K562 (cell line): ENCODE measurements around the gene GEMIN7. TPM values are rescaled to one million over a fixed set of nuclear protein-coding genes. Genes with fewer than 3 reads are reported as not detected.
A peak's percentile ranks its signal among the peaks of the same experiment; 100 is the strongest.

ENCODE experiments used
- BRCA1 ChIP-seq, 2 experiments: fragments of 450-650 bp in 1 of 2; sonication (generic) in 1 of 2; formaldehyde crosslinking in 1 of 2; IDR thresholded peaks; 2 replicates each; pipeline versions ENCODE4 v1.5.0 to v1.6.1; 2017 to 2020; ENCODE audit warnings: mild to moderate bottlenecking in 1 of 2, missing genetic modification reagents in 1 of 2
- CCAR2 ChIP-seq: fragments of 200-400 bp; formaldehyde crosslinking; IDR thresholded peaks from 2 replicates; pipeline ENCODE4 v1.6.1; 2017; ENCODE audit warnings: mild to moderate bottlenecking, low read depth, low read length
- DNMT1 ChIP-seq: fragments of 450-650 bp; IDR thresholded peaks from 2 replicates; pipeline ENCODE4 v1.6.1; 2016; ENCODE audit warnings: antibody characterized with exemption, mild to moderate bottlenecking
- DPF2 ChIP-seq: fragments of 450-650 bp; IDR thresholded peaks from 2 replicates; pipeline ENCODE4 v1.6.1; 2016
- GATAD2B ChIP-seq: fragments of 450-650 bp; IDR thresholded peaks from 2 replicates; pipeline ENCODE4 v1.6.1; 2017; ENCODE audit warnings: mild to moderate bottlenecking, borderline replicate concordance
- IFI16 ChIP-seq: fragments of 250-450 bp; sonication (Bioruptor Pico); IDR thresholded peaks from 2 replicates; pipeline ENCODE4 v2.1.2; 2022; ENCODE audit warnings: mild to moderate bottlenecking, inconsistent platforms
- JUND ChIP-seq, 2 experiments: IDR thresholded peaks; 2 replicates in 1 of 2; 3 replicates in 1 of 2; pipeline ENCODE4 v1.6.1; 2011; ENCODE audit warnings: borderline replicate concordance in 2 of 2, low read depth in 2 of 2, low read length in 2 of 2, improper control_type of control experiment in 1 of 2, missing biosample characterization in 1 of 2, missing genetic modification characterization in 1 of 2, missing genetic modification reagents in 1 of 2
- MEIS2 ChIP-seq: fragments of 450-650 bp; IDR thresholded peaks from 2 replicates; pipeline ENCODE4 v1.6.1; 2014; ENCODE audit warnings: mild to moderate bottlenecking; ENCODE audit not compliant: partially characterized antibody
- NELFE ChIP-seq: IDR thresholded peaks from 2 replicates; pipeline ENCODE4 v1.6.1; 2011; ENCODE audit warnings: mild to moderate bottlenecking; ENCODE audit not compliant: insufficient read depth, insufficient read length
- PHF8 ChIP-seq: fragments of 200-600 bp; sonication (generic); IDR thresholded peaks from 2 replicates; pipeline ENCODE4 v1.6.1; 2012; ENCODE audit warnings: mixed run types, mild to moderate bottlenecking, inconsistent platforms, low read length, moderate library complexity, borderline replicate concordance
- RBM14 ChIP-seq: fragments of 200-400 bp; formaldehyde crosslinking; IDR thresholded peaks from 2 replicates; pipeline ENCODE4 v1.6.1; 2018; ENCODE audit warnings: low read depth, mild to moderate bottlenecking, low read length, moderate library complexity, borderline replicate concordance; ENCODE audit not compliant: insufficient read depth
- SMARCE1 ChIP-seq: fragments of 450-650 bp; IDR thresholded peaks from 2 replicates; pipeline ENCODE4 v1.7.1; 2016; ENCODE audit warnings: mild to moderate bottlenecking
- TAL1 ChIP-seq: fragments of 450-650 bp; IDR thresholded peaks from 2 replicates; pipeline ENCODE4 v1.6.1; 2016; ENCODE audit warnings: mild to moderate bottlenecking
- TCFL5 ChIP-seq: fragments of 250-450 bp; sonication (Bioruptor Pico); conservative IDR thresholded peaks from 2 replicates; pipeline ENCODE4 v1.6.1; 2021; ENCODE audit warnings: mild to moderate bottlenecking, moderate library complexity, matching md5 sums
- TEAD2 ChIP-seq: fragments of 450-650 bp; IDR thresholded peaks from 2 replicates; pipeline ENCODE4 v1.6.1; 2016; ENCODE audit warnings: missing genetic modification characterization, control low read depth, missing compliant biosample characterization
- YY1 ChIP-seq, 3 experiments: IDR thresholded peaks; 2 replicates each; pipeline ENCODE4 v1.6.1; 2011; ENCODE audit warnings: low read length in 2 of 3, mild to moderate bottlenecking in 2 of 3, moderate library complexity in 2 of 3, borderline replicate concordance in 1 of 3, control low read depth in 1 of 3, low read depth in 1 of 3; ENCODE audit not compliant: insufficient read depth in 3 of 3, insufficient replicate concordance in 2 of 3, control insufficient read depth in 1 of 3, insufficient read length in 1 of 3; ENCODE audit errors: extremely low read depth in 1 of 3
- ZNF146 ChIP-seq: IDR thresholded peaks from one replicate; pipeline ENCODE4 v1.6.1; 2018; ENCODE audit warnings: missing compliant biosample characterization; ENCODE audit not compliant: unreplicated experiment
- ZNF232 ChIP-seq: sonication (generic); formaldehyde crosslinking; IDR thresholded peaks from 2 replicates; pipeline ENCODE4 v1.8.0; 2022; ENCODE audit warnings: mild to moderate bottlenecking, missing genetic modification reagents
- ZNF316 ChIP-seq: fragments of 450-650 bp; IDR thresholded peaks from 2 replicates; pipeline ENCODE4 v1.6.1; 2016
- ZNF445 ChIP-seq: fragments of 250-450 bp; sonication (Bioruptor Pico); IDR thresholded peaks from 2 replicates; pipeline ENCODE4 v1.4.0; 2020; ENCODE audit warnings: low read depth, mild to moderate bottlenecking, moderate library complexity
- ZNF830 ChIP-seq: fragments of 250-450 bp; sonication (Bioruptor Pico); IDR thresholded peaks from 2 replicates; pipeline ENCODE4 v1.5.0; 2021; ENCODE audit warnings: mild to moderate bottlenecking
- polyA plus RNA-seq, 8 experiments: library from polyadenylated mRNA; depleted of rRNA in 4 of 8; stranded (reverse) in 5 of 8; unstranded in 3 of 8; fragments of >200 nt; fragmentation: Nextera tagmentation in 2 of 8; fragmentation: Illumina TruSeq in 1 of 8; extraction: Ambion mirVana in 2 of 8; extraction: Trizol in 1 of 8; gene quantifications; 2 replicates each; pipeline versions ENCODE4 v1.2.1 to v1.2.3, GENCODE V29; 2011 to 2014; ENCODE audit warnings: inconsistent platforms in 1 of 8, missing spikeins in 1 of 8
- total RNA-seq, 7 experiments: library from RNA; depleted of rRNA in 6 of 7; stranded (reverse); fragments of >200 nt in 6 of 7; fragmentation: Illumina TruSeq in 2 of 7; extraction: Trizol in 2 of 7; gene quantifications; 2 replicates each; pipeline versions ENCODE4 v1.2.1 to v1.2.3, GENCODE V29; 2011 to 2021; ENCODE audit warnings: low replicate concordance in 1 of 7
- TF ChIP-seq, protein P1 (sequence below): sonication (generic); formaldehyde crosslinking; IDR thresholded peaks from 2 replicates; pipeline ENCODE4 v1.8.1; 2023; ENCODE audit warnings: mild to moderate bottlenecking, missing genetic modification reagents
- TF ChIP-seq, protein P2 (sequence below): fragments of 250-450 bp; sonication (Bioruptor Pico); IDR thresholded peaks from 2 replicates; pipeline ENCODE4 v1.5.0; 2021
- TF ChIP-seq, protein P3 (sequence below): sonication (generic); formaldehyde crosslinking; IDR thresholded peaks from 2 replicates; pipeline ENCODE4 v1.8.0; 2023; ENCODE audit warnings: mild to moderate bottlenecking, missing genetic modification reagents

The GEMIN7 gene
- total and polyA plus RNA-seq, 9 of the 15 experiments (the other 6 are each of a cell fraction or from before 2014, with no cell fraction given) = 23.1 to 124 (median 54.9) TPM

DNA sequence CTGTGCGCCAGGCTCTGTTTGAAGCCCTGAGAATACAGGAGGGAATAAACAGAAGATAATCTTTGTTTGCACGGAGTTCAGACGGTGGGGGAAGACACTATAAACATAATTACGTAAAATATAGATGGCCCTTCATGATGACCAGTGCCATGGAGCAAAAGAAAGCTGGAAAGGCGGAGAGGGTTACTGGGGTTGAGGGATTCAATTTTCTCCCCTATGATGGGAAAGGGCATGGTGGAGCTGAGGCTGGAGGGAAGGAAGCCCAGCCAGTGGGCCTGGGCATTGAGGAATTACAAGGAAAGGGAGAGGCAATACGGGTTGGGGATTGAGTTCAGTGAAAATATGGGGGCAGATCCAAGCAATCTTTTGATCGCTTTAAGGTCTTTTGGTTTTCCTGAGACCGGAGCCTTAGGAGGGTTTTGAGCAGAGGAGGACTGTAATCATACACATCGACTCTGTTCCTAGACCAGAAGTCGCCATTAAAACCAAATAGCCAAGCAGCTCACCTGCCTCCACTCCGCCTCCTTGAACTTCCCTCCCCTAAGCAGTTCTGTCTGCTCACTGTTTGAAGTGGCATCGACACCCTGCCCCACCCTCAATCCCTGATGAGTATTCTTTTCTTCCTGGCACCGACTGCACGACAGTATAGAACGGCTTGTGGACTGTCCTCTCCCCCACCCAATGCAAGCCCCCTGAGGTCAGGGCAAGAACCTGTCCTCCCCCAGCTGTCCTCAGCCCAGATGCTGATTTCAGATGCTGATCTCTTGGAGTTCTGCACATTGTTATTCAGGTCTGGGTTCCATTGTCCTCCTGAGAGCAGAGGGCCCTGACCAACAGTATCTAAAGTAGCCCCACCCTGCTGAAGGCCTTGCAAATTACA lies 2.0 kb upstream of the GEMIN7 start (continued):
- TF ChIP-seq, protein P1, sequence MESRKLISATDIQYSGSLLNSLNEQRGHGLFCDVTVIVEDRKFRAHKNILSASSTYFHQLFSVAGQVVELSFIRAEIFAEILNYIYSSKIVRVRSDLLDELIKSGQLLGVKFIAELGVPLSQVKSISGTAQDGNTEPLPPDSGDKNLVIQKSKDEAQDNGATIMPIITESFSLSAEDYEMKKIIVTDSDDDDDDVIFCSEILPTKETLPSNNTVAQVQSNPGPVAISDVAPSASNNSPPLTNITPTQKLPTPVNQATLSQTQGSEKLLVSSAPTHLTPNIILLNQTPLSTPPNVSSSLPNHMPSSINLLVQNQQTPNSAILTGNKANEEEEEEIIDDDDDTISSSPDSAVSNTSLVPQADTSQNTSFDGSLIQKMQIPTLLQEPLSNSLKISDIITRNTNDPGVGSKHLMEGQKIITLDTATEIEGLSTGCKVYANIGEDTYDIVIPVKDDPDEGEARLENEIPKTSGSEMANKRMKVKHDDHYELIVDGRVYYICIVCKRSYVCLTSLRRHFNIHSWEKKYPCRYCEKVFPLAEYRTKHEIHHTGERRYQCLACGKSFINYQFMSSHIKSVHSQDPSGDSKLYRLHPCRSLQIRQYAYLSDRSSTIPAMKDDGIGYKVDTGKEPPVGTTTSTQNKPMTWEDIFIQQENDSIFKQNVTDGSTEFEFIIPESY (CRISPR knock-in tag) = no peak
- TF ChIP-seq TAL1 (no peak), RBM14 (no peak), BRCA1 (IDR thresholded peaks at IDR 0.05) (no peak), BRCA1 (CRISPR knock-in tag; IDR thresholded peaks at IDR 0.05) (no peak), GATAD2B (no peak), DPF2 (no peak), DNMT1 (no peak), ZNF146 (CRISPR knock-in tag) (no peak), TCFL5 (CRISPR knock-in tag) (no peak), ZNF232 (no peak), TEAD2 (tag) (no peak), CCAR2 (no peak), JUND (IDR thresholded peaks at IDR 0.05; ENCODE audit: borderline replicate concordance, low read depth, low read length) (no peak), JUND (tag; IDR thresholded peaks at IDR 0.05; ENCODE audit: borderline replicate concordance, low read depth, low read length) (no peak), ZNF830 (CRISPR knock-in tag) (no peak), ZNF445 (no peak), IFI16 (CRISPR knock-in tag) (no peak), MEIS2 (no peak), NELFE (no peak), SMARCE1 (0 out of 2 replicates have a peak, but pooled peaks have one; percentile 4), ZNF316 (peak; percentile 60), YY1 (IDR thresholded peaks at IDR 0.05; ENCODE audit: borderline replicate concordance in 1 of 3, control insufficient read depth in 1 of 3, extremely low read depth in 1 of 3, insufficient read depth in 3 of 3, insufficient read length in 1 of 3, insufficient replicate concordance in 2 of 3, low read depth in 1 of 3, low read length in 2 of 3) (peak in 1 of 3 experiments; percentile 23), PHF8 (no peak)
- TF ChIP-seq, protein P2, sequence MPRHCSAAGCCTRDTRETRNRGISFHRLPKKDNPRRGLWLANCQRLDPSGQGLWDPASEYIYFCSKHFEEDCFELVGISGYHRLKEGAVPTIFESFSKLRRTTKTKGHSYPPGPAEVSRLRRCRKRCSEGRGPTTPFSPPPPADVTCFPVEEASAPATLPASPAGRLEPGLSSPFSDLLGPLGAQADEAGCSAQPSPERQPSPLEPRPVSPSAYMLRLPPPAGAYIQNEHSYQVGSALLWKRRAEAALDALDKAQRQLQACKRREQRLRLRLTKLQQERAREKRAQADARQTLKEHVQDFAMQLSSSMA = no peak
- TF ChIP-seq, protein P3, sequence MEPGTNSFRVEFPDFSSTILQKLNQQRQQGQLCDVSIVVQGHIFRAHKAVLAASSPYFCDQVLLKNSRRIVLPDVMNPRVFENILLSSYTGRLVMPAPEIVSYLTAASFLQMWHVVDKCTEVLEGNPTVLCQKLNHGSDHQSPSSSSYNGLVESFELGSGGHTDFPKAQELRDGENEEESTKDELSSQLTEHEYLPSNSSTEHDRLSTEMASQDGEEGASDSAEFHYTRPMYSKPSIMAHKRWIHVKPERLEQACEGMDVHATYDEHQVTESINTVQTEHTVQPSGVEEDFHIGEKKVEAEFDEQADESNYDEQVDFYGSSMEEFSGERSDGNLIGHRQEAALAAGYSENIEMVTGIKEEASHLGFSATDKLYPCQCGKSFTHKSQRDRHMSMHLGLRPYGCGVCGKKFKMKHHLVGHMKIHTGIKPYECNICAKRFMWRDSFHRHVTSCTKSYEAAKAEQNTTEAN (CRISPR knock-in tag) = peak; percentile 48; the same call in 1 of the 2 replicates
